AML-193 (cell line): ENCODE results near the gene OSGEPL1.
"Not testable (repeated sequence)": the region's sequence is repeated elsewhere in the genome, so short reads cannot be mapped to it uniquely, and the experiment has no call there.

Experiments used
- DNase-seq, 2 experiments: peaks; one replicate each; lab custom pipeline; 2025; lab: John Stamatoyannopoulos, UW

OSGEPL1 gene

DNA sequence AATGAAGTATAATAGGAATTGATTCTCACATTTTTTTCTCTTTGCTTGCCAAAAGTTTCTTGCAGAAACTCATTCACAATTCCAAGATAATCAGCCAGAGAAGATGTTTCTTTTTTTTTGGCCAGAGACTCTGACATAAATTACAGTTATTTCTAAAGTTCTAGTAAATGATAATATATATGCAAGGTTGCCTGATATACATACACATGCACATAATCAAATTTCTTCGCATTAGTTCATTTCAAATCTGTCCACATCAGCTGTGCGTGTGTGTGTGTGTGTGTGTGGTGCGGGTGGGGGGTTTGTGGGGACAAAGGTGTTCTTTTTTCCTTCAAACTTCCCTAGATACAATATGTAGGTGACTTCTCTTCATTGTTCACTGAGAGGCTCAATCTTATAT, 33.2 kb downstream of the OSGEPL1 start:
- no peak for DNase-seq

DNA sequence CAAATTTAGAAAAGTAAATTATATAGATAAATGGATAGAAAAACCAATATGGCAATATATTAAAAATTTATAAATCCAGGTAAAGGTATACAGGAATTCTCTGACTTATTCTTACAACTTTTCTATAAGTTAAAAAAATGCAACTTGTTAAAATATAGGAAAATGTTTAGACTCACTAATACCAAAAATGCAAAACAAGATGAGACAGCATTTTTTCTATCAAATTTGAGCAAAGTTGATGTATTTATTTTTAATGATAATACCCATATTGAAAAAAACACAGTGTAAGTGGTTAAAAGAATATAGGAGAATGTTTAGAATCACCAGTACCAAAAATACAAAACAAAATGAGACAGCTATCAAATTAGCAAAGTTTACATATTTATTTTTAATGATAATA, 35.7 kb downstream of the OSGEPL1 start:
- no peak for DNase-seq

GRCh38 chr2:189726271-189726670, 36.3 kb downstream of the OSGEPL1 start:
- no peak for DNase-seq

DNA sequence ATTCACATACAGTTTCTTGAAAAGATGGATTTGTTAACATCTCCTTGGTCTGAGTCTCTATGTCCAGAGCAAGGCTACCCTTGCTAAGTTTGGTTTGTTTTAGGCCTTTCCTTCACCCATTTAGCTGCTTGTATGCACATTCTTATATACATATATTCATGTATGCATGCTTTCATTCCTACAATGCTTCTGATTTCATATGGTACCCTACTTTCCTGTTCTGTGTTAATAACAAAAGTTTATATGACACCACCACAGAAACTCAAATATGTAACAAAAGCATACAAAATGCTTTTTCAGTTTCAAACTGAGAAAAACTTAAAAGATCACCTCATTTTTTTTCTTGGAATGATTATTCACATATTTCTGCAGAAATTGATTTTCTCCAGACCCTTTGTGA, 39.4 kb downstream of the OSGEPL1 start:
- DNase-seq: no peak

DNA sequence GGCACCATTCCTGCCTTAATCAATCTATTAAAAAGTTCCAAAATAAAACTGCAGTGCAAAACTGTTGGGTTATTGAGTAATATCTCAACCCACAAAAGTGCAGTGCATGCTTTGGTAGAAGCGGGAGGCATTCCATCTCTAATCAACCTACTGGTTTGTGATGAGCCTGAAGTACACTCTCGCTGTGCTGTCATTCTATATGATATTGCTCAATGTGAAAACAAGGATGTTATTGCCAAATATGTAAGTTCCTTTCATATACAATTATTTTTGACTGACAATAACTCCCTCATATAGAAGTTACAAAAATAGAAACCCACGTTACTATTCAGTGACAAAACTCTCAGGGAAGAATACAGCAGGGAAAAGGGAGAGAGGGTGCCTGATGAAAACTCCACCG, 43.0 kb downstream of the OSGEPL1 start:
- DNase-seq: peak; percentile 9 to 18

DNA sequence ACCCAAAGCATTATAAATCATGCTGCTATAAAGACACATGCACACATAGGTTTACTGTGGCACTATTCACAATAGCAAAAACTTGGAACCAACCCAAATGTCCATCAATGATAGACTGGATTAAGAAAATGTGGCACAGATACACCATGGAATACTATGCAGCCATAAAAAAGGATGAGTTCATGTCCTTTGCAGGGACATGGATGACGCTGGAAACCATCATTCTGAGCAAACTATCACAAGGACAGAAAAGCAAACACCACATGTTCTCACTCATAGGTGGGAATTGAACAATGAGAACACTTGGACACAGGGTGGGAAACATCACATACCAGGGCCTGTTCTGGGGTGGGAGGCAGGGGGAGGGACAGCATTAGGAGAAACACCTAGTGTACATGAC, 45.0 kb downstream of the OSGEPL1 start:
- DNase-seq: not testable (repeated sequence)

GRCh38 chr2:189709501-189710221, 52.9 kb downstream of the OSGEPL1 start:
- no peak for DNase-seq

DNA sequence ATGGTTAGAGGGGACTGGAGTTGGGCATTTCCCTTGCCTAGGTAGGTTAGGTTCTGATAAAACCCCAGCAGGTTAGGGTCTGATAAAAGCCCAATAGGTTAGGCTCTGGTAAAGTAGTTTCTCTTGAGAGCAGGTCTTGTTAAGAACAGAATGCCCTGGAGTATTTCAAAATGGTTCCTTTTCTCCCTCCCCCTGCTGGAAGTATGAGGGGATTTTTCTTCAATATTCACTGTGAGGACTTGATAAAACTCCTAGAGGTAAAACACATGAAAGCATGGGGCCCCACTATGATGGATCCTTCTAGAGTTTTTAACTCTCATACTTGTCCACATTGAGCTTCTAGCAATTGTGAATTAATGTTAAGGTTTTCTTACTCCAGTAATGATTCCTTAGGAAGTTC, 60.5 kb downstream of the OSGEPL1 start:
- DNase-seq: peak in 1 of 2 experiments; percentile 8

GRCh38 chr2:189700681-189701080, 61.9 kb downstream of the OSGEPL1 start:
- DNase-seq: no peak

- DNase-seq: peak; percentile 59 to 76
Observed at GRCh38 chr2:189698020-189698887, 64.3 kb downstream of the OSGEPL1 start.
